DOHH2 (cell line): Measurements from ENCODE around the gene ABCG1.

Experiments
- H3F3A ChIP-seq: fragments of 200-600 bp; sonication (generic), shearing (Covaris generic); 2 replicates; pipeline ENCODE4 v1.6.0; 2016; ENCODE audit warnings: antibody characterized with exemption, mild to moderate bottlenecking; ENCODE audit not compliant: control insufficient read depth, insufficient read depth
- H3K27ac ChIP-seq: fragments of 200-600 bp; sonication (generic); 2 replicates; pipeline ENCODE4 v1.5.1; 2014; ENCODE audit warnings: low read depth, mild to moderate bottlenecking, low read length, moderate library complexity
- H3K27me3 ChIP-seq: fragments of 200-600 bp; sonication (generic); 2 replicates; pipeline ENCODE4 v1.6.1; 2014; ENCODE audit warnings: mild to moderate bottlenecking, low read length, mixed read lengths; ENCODE audit not compliant: control insufficient read depth
- H3K36me3 ChIP-seq: fragments of 200-600 bp; sonication (generic); 2 replicates; pipeline ENCODE4 v1.6.1; 2014; ENCODE audit warnings: mild to moderate bottlenecking, low read length, moderate library complexity, mixed read lengths; ENCODE audit not compliant: control insufficient read depth
- H3K4me1 ChIP-seq: fragments of 200-600 bp; sonication (generic); 2 replicates; pipeline ENCODE4 v1.6.1; 2014; ENCODE audit warnings: mild to moderate bottlenecking, low read length, mixed read lengths; ENCODE audit not compliant: control insufficient read depth
- H3K4me2 ChIP-seq: fragments of 200-600 bp; sonication (generic); 2 replicates; pipeline ENCODE4 v1.6.0; 2014; ENCODE audit warnings: mild to moderate bottlenecking, low read length, moderate library complexity
- H3K4me3 ChIP-seq: fragments of 200-600 bp; sonication (generic); 2 replicates; pipeline ENCODE4 v1.5.1; 2014; ENCODE audit warnings: mild to moderate bottlenecking, low read length, mixed read lengths
- H3K79me2 ChIP-seq: fragments of 200-600 bp; sonication (generic); 2 replicates; pipeline ENCODE4 v1.6.1; 2014; ENCODE audit warnings: mild to moderate bottlenecking, low read length, mixed read lengths; ENCODE audit not compliant: control insufficient read depth
- H3K9me2 ChIP-seq: fragments of 200-600 bp; sonication (generic); replicated peaks from 2 replicates; pipeline ENCODE4 v1.6.1; 2014; ENCODE audit warnings: mild to moderate bottlenecking, low read length, mixed read lengths; ENCODE audit not compliant: control insufficient read depth
- H3K9me3 ChIP-seq: fragments of 200-600 bp; sonication (generic); 2 replicates; pipeline ENCODE4 v1.6.1; 2014; ENCODE audit warnings: antibody characterized with exemption, low read length, mixed read lengths; ENCODE audit not compliant: control insufficient read depth, insufficient read depth
- H4K20me1 ChIP-seq: fragments of 200-600 bp; sonication (generic); 2 replicates; pipeline ENCODE4 v1.6.0; 2014; ENCODE audit warnings: low read depth, mild to moderate bottlenecking, antibody characterized with exemption, low read length, moderate library complexity; ENCODE audit not compliant: control insufficient read depth, insufficient read depth
- EZH2phosphoT487 ChIP-seq: fragments of 200-600 bp; sonication (generic); IDR thresholded peaks from 2 replicates; pipeline ENCODE4 v1.6.1; 2017; ENCODE audit warnings: borderline replicate concordance, mild to moderate bottlenecking, antibody characterized with exemption, low read length, moderate library complexity, mixed read lengths
- TF ChIP-seq, protein P1 (sequence below): fragments of 200-600 bp; sonication (generic); IDR thresholded peaks from one replicate; pipeline ENCODE4 v1.5.1; 2014; ENCODE audit warnings: antibody characterized with exemption, mild to moderate bottlenecking, low read depth, low read length; ENCODE audit not compliant: poor library complexity, severe bottlenecking

Gene ABCG1

DNA sequence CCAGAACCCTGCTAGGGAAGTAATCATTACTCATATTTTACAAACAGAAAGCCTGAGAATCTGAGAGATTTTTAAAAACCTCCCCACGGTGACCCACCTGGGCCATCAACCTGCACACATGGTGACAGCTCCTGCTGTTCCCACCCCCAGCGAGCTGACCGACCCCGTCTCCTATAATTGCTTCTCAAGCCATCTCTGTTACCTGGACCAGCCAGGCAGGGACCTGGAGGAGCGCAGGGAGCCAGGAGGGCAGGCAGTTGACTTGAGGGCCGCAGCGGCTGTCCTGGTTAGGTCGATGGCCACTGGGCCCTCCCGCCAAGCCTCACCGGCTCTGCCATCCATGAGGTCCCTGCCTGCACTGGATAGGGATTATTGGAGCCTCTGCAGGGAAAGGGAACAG lies 124.2 kb downstream of the ABCG1 start:
- H3K4me2 ChIP-seq, result no peak overlapping the region
- H3K9me3 ChIP-seq, result no peaks in the 10 kb centered on the region
- H3K27ac ChIP-seq, result no peak overlapping the region
- H3K9me2 ChIP-seq, result no peaks in the 10 kb centered on the region
- no peaks in the 10 kb centered on the region for H3K36me3 ChIP-seq
- H4K20me1 ChIP-seq, result no peaks in the 10 kb centered on the region
- no peaks in the 10 kb centered on the region for H3K79me2 ChIP-seq
- no peaks in the 10 kb centered on the region for H3K4me1 ChIP-seq
- no peak overlapping the region for H3K4me3 ChIP-seq
- no peak for TF ChIP-seq EZH2phosphoT487
- TF ChIP-seq, protein P1, sequence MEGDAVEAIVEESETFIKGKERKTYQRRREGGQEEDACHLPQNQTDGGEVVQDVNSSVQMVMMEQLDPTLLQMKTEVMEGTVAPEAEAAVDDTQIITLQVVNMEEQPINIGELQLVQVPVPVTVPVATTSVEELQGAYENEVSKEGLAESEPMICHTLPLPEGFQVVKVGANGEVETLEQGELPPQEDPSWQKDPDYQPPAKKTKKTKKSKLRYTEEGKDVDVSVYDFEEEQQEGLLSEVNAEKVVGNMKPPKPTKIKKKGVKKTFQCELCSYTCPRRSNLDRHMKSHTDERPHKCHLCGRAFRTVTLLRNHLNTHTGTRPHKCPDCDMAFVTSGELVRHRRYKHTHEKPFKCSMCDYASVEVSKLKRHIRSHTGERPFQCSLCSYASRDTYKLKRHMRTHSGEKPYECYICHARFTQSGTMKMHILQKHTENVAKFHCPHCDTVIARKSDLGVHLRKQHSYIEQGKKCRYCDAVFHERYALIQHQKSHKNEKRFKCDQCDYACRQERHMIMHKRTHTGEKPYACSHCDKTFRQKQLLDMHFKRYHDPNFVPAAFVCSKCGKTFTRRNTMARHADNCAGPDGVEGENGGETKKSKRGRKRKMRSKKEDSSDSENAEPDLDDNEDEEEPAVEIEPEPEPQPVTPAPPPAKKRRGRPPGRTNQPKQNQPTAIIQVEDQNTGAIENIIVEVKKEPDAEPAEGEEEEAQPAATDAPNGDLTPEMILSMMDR, result no peak
- no peaks in the 10 kb centered on the region; the same call in 1 of the 2 replicates for H3K27me3 ChIP-seq
- no peaks in the 10 kb centered on the region for H3F3A ChIP-seq

DNA sequence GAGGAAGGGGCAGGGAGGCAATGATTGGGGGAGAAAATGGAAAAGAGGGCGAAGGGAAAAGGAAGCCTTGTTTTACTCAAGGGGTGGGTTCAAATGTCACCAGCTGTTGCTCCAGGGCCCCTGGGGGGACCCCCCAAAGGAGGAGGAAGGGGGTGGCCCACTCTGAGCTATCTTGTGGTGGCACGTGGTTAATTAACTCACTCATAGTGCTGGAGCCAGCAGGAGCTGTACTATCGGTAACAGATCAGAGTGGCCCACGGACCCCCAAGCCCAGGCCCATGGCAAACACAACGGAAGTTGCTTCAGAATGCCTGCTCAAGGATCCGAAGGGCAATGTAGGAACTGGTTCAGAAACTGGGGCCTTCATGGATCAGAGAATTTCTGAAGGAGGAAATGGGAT lies 124.6 kb downstream of the ABCG1 start:
- TF ChIP-seq, protein P1, result no peak
- Histone ChIP-seq H3F3A (no peaks in the 10 kb centered on the region), H3K9me3 (no peaks in the 10 kb centered on the region), H3K9me2 (no peaks in the 10 kb centered on the region), H3K36me3 (no peaks in the 10 kb centered on the region), H3K27me3 (no peaks in the 10 kb centered on the region; the same call in 1 of the 2 replicates), H3K4me1 (no peaks in the 10 kb centered on the region), H3K79me2 (no peaks in the 10 kb centered on the region), H4K20me1 (no peaks in the 10 kb centered on the region), H3K27ac (no peak overlapping the region), H3K4me3 (no peak overlapping the region), H3K4me2 (no peak overlapping the region)

DNA sequence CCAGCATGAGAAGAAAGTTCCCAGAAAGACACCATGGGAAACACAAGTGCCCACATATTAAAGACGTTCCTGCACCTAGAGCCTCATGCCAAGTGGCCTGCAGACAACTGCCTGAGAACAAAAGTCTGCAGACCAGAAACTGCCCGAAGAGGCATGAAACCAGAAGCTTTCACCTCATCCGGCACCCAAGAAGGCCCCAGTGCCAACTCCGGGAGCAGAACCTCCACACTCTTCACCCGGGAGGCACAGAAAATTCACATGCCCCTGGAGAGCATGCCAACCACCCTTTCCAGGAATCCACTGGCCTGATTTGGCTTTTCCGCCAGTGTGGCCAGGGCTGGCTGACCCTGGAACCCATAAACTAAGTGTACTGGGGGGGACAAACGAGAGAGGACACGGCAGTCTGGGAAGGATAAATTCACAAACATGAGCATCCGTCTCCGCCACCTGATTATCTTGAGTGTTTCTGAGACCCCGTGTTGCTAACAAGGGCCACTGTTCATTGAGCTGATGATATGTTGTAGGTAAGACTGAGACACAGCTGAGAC lies 125.1 kb downstream of the ABCG1 start:
- H3K9me3 ChIP-seq, result no peaks in the 10 kb centered on the region
- H3K9me2 ChIP-seq, result no peaks in the 10 kb centered on the region
- no peaks in the 10 kb centered on the region for H3K36me3 ChIP-seq
- H4K20me1 ChIP-seq, result no peaks in the 10 kb centered on the region
- no peaks in the 10 kb centered on the region; the same call in 1 of the 2 replicates for H3K27me3 ChIP-seq
- H3K4me2 ChIP-seq, result no peak overlapping the region
- H3K4me3 ChIP-seq, result no peak overlapping the region
- TF ChIP-seq, protein P1, result no peak
- no peak for TF ChIP-seq EZH2phosphoT487
- no peaks in the 10 kb centered on the region for H3K4me1 ChIP-seq
- H3F3A ChIP-seq, result no peaks in the 10 kb centered on the region
- H3K79me2 ChIP-seq, result no peaks in the 10 kb centered on the region
- H3K27ac ChIP-seq, result no peak overlapping the region

DNA sequence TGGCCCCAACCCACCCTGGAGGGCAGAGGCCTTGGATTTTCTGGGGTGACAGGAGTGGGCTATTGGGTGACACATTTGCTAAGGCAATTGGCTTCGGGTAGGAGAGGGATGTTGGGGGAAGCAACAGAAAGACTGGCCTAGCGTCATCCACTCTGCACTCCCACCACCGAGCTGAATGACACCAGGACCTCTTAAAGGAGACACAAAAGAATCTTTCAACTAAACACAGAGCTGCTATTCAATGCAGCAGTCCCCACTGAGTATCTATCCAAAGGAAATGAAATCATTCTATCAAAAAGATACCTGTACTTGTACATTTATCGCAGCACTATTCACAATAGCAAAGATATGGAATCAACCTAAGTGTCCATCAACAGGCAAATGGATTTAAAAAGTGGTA lies 125.7 kb downstream of the ABCG1 start:
- Histone ChIP-seq H3K27ac (no peak overlapping the region), H3F3A (no peaks in the 10 kb centered on the region), H3K4me1 (no peaks in the 10 kb centered on the region), H3K27me3 (no peaks in the 10 kb centered on the region; the same call in 1 of the 2 replicates), H3K36me3 (no peaks in the 10 kb centered on the region), H3K9me3 (no peaks in the 10 kb centered on the region), H3K4me2 (no peak overlapping the region), H3K79me2 (no peaks in the 10 kb centered on the region), H4K20me1 (no peaks in the 10 kb centered on the region), H3K9me2 (no peaks in the 10 kb centered on the region), H3K4me3 (no peak overlapping the region)
- TF ChIP-seq, protein P1, result no peak
- no peak for TF ChIP-seq EZH2phosphoT487
